ENCODE measurements around the gene C1orf174.
"Not testable (repeated sequence)": the region's sequence is repeated elsewhere in the genome, so short reads cannot be mapped to it uniquely, and the experiment has no call there.

C1orf174 gene

GRCh38 chr1:3919706-3920105 lies 19.6 kb upstream of the C1orf174 start:
- Histone ChIP-seq H3K27me3 (ENCODE audit: control insufficient read depth in 3 of 3, insufficient read depth in 3 of 3, low read depth in 1 of 3, low read length in 3 of 3) (peaks cover 0 to 43% (median 0%) of the 10 kb centered on the region in 3 experiments), H3K9me3 (replicated peaks in 1 of 2; ENCODE audit: control insufficient read depth in 2 of 2, insufficient read depth in 1 of 2, low read depth in 1 of 2, low read length in 2 of 2) (peaks cover 0 to 3% of the 10 kb centered on the region in 2 donors), H2BK15ac (ENCODE audit: low read length) (peak overlapping the region; percentile 89), H3K4me2 (ENCODE audit: insufficient read depth, low read length, poor library complexity, severe bottlenecking) (no peak overlapping the region), H3K79me1 (ENCODE audit: low read depth, low read length) (peaks cover 2% of the 10 kb centered on the region), H2AFZ (ENCODE audit: low read length) (no peak overlapping the region), H3K23ac (ENCODE audit: low read depth, low read length, poor library complexity) (peak overlapping the region; percentile 25), H2BK120ac (ENCODE audit: low read depth, low read length) (no peak overlapping the region), H4K8ac (ENCODE audit: low read depth, low read length) (no peak overlapping the region), H3K9ac (ENCODE audit: low read depth, low read length, poor library complexity) (no peak overlapping the region), H4K91ac (ENCODE audit: low read depth, low read length, poor library complexity) (no peak overlapping the region), H2AK5ac (ENCODE audit: low read depth, low read length) (no peak overlapping the region), H3K4me1 (ENCODE audit: control insufficient read depth in 2 of 2, insufficient read depth in 1 of 2, low read depth in 1 of 2, low read length in 2 of 2) (peaks cover 0 to 7% of the 10 kb centered on the region in 2 donors), H3K14ac (ENCODE audit: low read length) (no peak overlapping the region), H3K27ac (replicated peaks; ENCODE audit: low read length) (no peak overlapping the region), H2BK12ac (ENCODE audit: low read length) (no peak overlapping the region), H2BK5ac (ENCODE audit: low read length) (no peak overlapping the region), H3K4ac (ENCODE audit: low read length) (peak overlapping the region; percentile 26), H3K4me3 (ENCODE audit: low read length in 2 of 2) (no peak overlapping the region), H3K18ac (ENCODE audit: low read length) (no peak overlapping the region), H3K36me3 (replicated peaks in 1 of 2; ENCODE audit: control insufficient read depth in 2 of 2, insufficient read depth in 2 of 2, low read length in 2 of 2) (no peaks in the 10 kb centered on the region)
- DNase-seq (ENCODE audit: low spot score) = no peak
- no CpG with 5 or more reads among the region's 5 CpGs for WGBS, 2 donors (ENCODE audit: extremely low coverage in 2 of 2, insufficient read length in 2 of 2, insufficient replicate concordance in 1 of 2)

GRCh38 chr1:3918966-3919611 lies 19.0 kb upstream of the C1orf174 start:
- Histone ChIP-seq H3K4me1 (ENCODE audit: control insufficient read depth in 2 of 2, insufficient read depth in 1 of 2, low read depth in 1 of 2, low read length in 2 of 2) (peaks cover 0 to 1% of the 10 kb centered on the region in 2 donors), H4K91ac (ENCODE audit: low read depth, low read length, poor library complexity) (peak overlapping the region; percentile 60), H2BK120ac (ENCODE audit: low read depth, low read length) (no peak overlapping the region), H2BK5ac (ENCODE audit: low read length) (no peak overlapping the region), H2AFZ (ENCODE audit: low read length) (no peak overlapping the region), H3K79me1 (ENCODE audit: low read depth, low read length) (peaks cover 2% of the 10 kb centered on the region), H3K27ac (replicated peaks; ENCODE audit: low read length) (no peak overlapping the region), H3K4me2 (ENCODE audit: insufficient read depth, low read length, poor library complexity, severe bottlenecking) (no peak overlapping the region), H2BK12ac (ENCODE audit: low read length) (no peak overlapping the region), H3K4me3 (ENCODE audit: low read length in 2 of 2) (no peak overlapping the region), H3K36me3 (replicated peaks in 1 of 2; ENCODE audit: control insufficient read depth in 2 of 2, insufficient read depth in 2 of 2, low read length in 2 of 2) (no peaks in the 10 kb centered on the region), H3K27me3 (ENCODE audit: control insufficient read depth in 3 of 3, insufficient read depth in 3 of 3, low read depth in 1 of 3, low read length in 3 of 3) (peaks cover 0 to 39% (median 0%) of the 10 kb centered on the region in 3 experiments), H3K9me3 (replicated peaks in 1 of 2; ENCODE audit: control insufficient read depth in 2 of 2, insufficient read depth in 1 of 2, low read depth in 1 of 2, low read length in 2 of 2) (peaks cover 0 to 3% of the 10 kb centered on the region in 2 donors), H3K14ac (ENCODE audit: low read length) (no peak overlapping the region), H3K4ac (ENCODE audit: low read length) (no peak overlapping the region), H4K8ac (ENCODE audit: low read depth, low read length) (no peak overlapping the region), H2AK5ac (ENCODE audit: low read depth, low read length) (peak overlapping the region; percentile 54), H3K9ac (ENCODE audit: low read depth, low read length, poor library complexity) (no peak overlapping the region), H3K18ac (ENCODE audit: low read length) (no peak overlapping the region), H3K23ac (ENCODE audit: low read depth, low read length, poor library complexity) (no peak overlapping the region), H2BK15ac (ENCODE audit: low read length) (peak overlapping the region; percentile 89)
- no peak for DNase-seq (ENCODE audit: low spot score)
- WGBS, 2 donors (ENCODE audit: extremely low coverage in 2 of 2, insufficient read length in 2 of 2, insufficient replicate concordance in 1 of 2) = no CpG with 5 or more reads among the region's 15 CpGs

GRCh38 chr1:3918359-3918758 lies 18.3 kb upstream of the C1orf174 start:
- H3K23ac ChIP-seq (ENCODE audit: low read depth, low read length, poor library complexity); H3K9me3 ChIP-seq (replicated peaks in 1 of 2; ENCODE audit: control insufficient read depth in 2 of 2, insufficient read depth in 1 of 2, low read depth in 1 of 2, low read length in 2 of 2); H4K8ac ChIP-seq (ENCODE audit: low read depth, low read length); H3K4me1 ChIP-seq (ENCODE audit: control insufficient read depth in 2 of 2, insufficient read depth in 1 of 2, low read depth in 1 of 2, low read length in 2 of 2); H3K79me1 ChIP-seq (ENCODE audit: low read depth, low read length); H2BK120ac ChIP-seq (ENCODE audit: low read depth, low read length); H2AK5ac ChIP-seq (ENCODE audit: low read depth, low read length); H3K4ac ChIP-seq (ENCODE audit: low read length); H2BK15ac ChIP-seq (ENCODE audit: low read length); H3K4me2 ChIP-seq (ENCODE audit: insufficient read depth, low read length, poor library complexity, severe bottlenecking); DNase-seq (ENCODE audit: low spot score); H2AFZ ChIP-seq (ENCODE audit: low read length); H3K9ac ChIP-seq (ENCODE audit: low read depth, low read length, poor library complexity); H2BK5ac ChIP-seq (ENCODE audit: low read length); H3K18ac ChIP-seq (ENCODE audit: low read length); H2BK12ac ChIP-seq (ENCODE audit: low read length); H3K4me3 ChIP-seq (ENCODE audit: low read length in 2 of 2); H4K91ac ChIP-seq (ENCODE audit: low read depth, low read length, poor library complexity); H3K14ac ChIP-seq (ENCODE audit: low read length); H3K36me3 ChIP-seq (replicated peaks in 1 of 2; ENCODE audit: control insufficient read depth in 2 of 2, insufficient read depth in 2 of 2, low read length in 2 of 2); H3K27ac ChIP-seq (replicated peaks; ENCODE audit: low read length): not testable (repeated sequence)
- no CpG with 5 or more reads among the region's 6 CpGs for WGBS, 2 donors (ENCODE audit: extremely low coverage in 2 of 2, insufficient read length in 2 of 2, insufficient replicate concordance in 1 of 2)
- H3K27me3 ChIP-seq (ENCODE audit: control insufficient read depth in 3 of 3, insufficient read depth in 3 of 3, low read depth in 1 of 3, low read length in 3 of 3) = peaks cover 0 to 32% (median 0%) of the 10 kb centered on the region in 3 experiments

- Histone ChIP-seq H3K9me3 (replicated peaks in 1 of 2; ENCODE audit: control insufficient read depth in 2 of 2, insufficient read depth in 1 of 2, low read depth in 1 of 2, low read length in 2 of 2) (peaks cover 0 to 5% of the 10 kb centered on the region in 2 donors), H3K4me2 (ENCODE audit: insufficient read depth, low read length, poor library complexity, severe bottlenecking) (no peak overlapping the region), H2AK5ac (ENCODE audit: low read depth, low read length) (peak overlapping the region; percentile 18), H4K8ac (ENCODE audit: low read depth, low read length) (no peak overlapping the region), H3K14ac (ENCODE audit: low read length) (no peak overlapping the region), H3K9ac (ENCODE audit: low read depth, low read length, poor library complexity) (no peak overlapping the region), H2BK120ac (ENCODE audit: low read depth, low read length) (no peak overlapping the region), H2BK12ac (ENCODE audit: low read length) (peak overlapping the region; percentile 94), H3K4ac (ENCODE audit: low read length) (no peak overlapping the region), H3K23ac (ENCODE audit: low read depth, low read length, poor library complexity) (no peak overlapping the region), H3K4me1 (ENCODE audit: control insufficient read depth in 2 of 2, insufficient read depth in 1 of 2, low read depth in 1 of 2, low read length in 2 of 2) (no peaks in the 10 kb centered on the region), H3K27ac (replicated peaks; ENCODE audit: low read length) (no peak overlapping the region), H2BK5ac (ENCODE audit: low read length) (peak overlapping the region; percentile 90), H4K91ac (ENCODE audit: low read depth, low read length, poor library complexity) (no peak overlapping the region), H3K36me3 (replicated peaks in 1 of 2; ENCODE audit: control insufficient read depth in 2 of 2, insufficient read depth in 2 of 2, low read length in 2 of 2) (no peaks in the 10 kb centered on the region), H2AFZ (ENCODE audit: low read length) (no peak overlapping the region), H2BK15ac (ENCODE audit: low read length) (peak overlapping the region; percentile 58), H3K27me3 (ENCODE audit: control insufficient read depth in 3 of 3, insufficient read depth in 3 of 3, low read depth in 1 of 3, low read length in 3 of 3) (peaks cover 0 to 26% (median 0%) of the 10 kb centered on the region in 3 experiments), H3K79me1 (ENCODE audit: low read depth, low read length) (peaks cover 2% of the 10 kb centered on the region), H3K18ac (ENCODE audit: low read length) (peak overlapping the region; percentile 52), H3K4me3 (ENCODE audit: low read length in 2 of 2) (peak overlapping the region in 1 of 2 donors; percentile 61)
- DNase-seq (ENCODE audit: low spot score) = no peak
- no CpG with 5 or more reads among the region's 8 CpGs for WGBS, 2 donors (ENCODE audit: extremely low coverage in 2 of 2, insufficient read length in 2 of 2, insufficient replicate concordance in 1 of 2)
Measured at GRCh38 chr1:3917761-3918160, 17.7 kb upstream of the C1orf174 start.
